MCF 10A (cell line): ENCODE data around the gene SNRNP70. TPM values are rescaled to one million over a fixed set of nuclear protein-coding genes. Genes with fewer than 3 reads are reported as not detected.
"Not testable (repeated sequence)": the region's sequence is repeated elsewhere in the genome, so short reads cannot be mapped to it uniquely, and the experiment has no call there.

Source experiments
- BruUV-seq: library from RNA; stranded (reverse); fragments of 400-500 nt; replicated peaks from 2 replicates; lab custom pipeline; 2021; lab: Mats Ljungman, UMichigan
- CTCF ChIA-PET: fragments of 300-600 bp; sonication (Branson Sonifier 250); formaldehyde crosslinking; extraction: SDS; loops from one replicate; lab custom pipeline; 2021; ENCODE audit warnings: antibody characterized with exemption, inconsistent platforms; lab: Yijun Ruan, JAX
- POLR2A ChIA-PET: fragments of 300-600, 350-650 bp; sonication (Branson Sonifier 250); formaldehyde crosslinking; extraction: SDS; loops from one replicate; lab custom pipeline; 2020; ENCODE audit warnings: antibody characterized with exemption, inconsistent platforms; lab: Yijun Ruan, JAX
- DNase-seq: peaks from one replicate; pipeline ENCODE4 v3.0.0-alpha.2; 2018; ENCODE audit not compliant: unreplicated experiment
- H3K27ac Mint-ChIP-seq: one replicate; pipeline ENCODE4 v1.8.0; 2022; ENCODE audit warnings: mild to moderate bottlenecking, low read depth, mixed read lengths; ENCODE audit not compliant: unreplicated experiment
- H3K27me3 Mint-ChIP-seq: one replicate; pipeline ENCODE4 v1.8.0; 2022; ENCODE audit warnings: mixed read lengths; ENCODE audit not compliant: insufficient read depth, unreplicated experiment
- H3K36me3 Mint-ChIP-seq: one replicate; pipeline ENCODE4 v1.8.0; 2022; ENCODE audit warnings: mild to moderate bottlenecking, moderate library complexity, mixed read lengths; ENCODE audit not compliant: insufficient read depth, unreplicated experiment
- H3K4me1 Mint-ChIP-seq: one replicate; pipeline ENCODE4 v1.8.0; 2022; ENCODE audit warnings: mixed read lengths; ENCODE audit not compliant: insufficient read depth, unreplicated experiment
- H3K4me3 Mint-ChIP-seq: one replicate; pipeline ENCODE4 v1.8.0; 2022; ENCODE audit warnings: mild to moderate bottlenecking, moderate library complexity, mixed read lengths; ENCODE audit not compliant: unreplicated experiment
- H3K9me3 Mint-ChIP-seq: one replicate; pipeline ENCODE4 v1.8.0; 2022; ENCODE audit warnings: mixed read lengths; ENCODE audit not compliant: unreplicated experiment
- intact Hi-C: fragments of 100-400 bp; cut with micrococcal nuclease; formaldehyde crosslinking; loops from 2 replicates; pipeline ENCODE4 v1.14.1; 2022
- total RNA-seq: library from RNA; stranded (reverse); gene quantifications from 2 replicates; pipeline ENCODE4 v1.2.3, GENCODE V29; 2022
- TF ChIP-seq, protein P1 (sequence below): fragments of 200-600 bp; IDR thresholded peaks from one replicate; pipeline ENCODE4 v1.8.0; 2022; ENCODE audit warnings: antibody characterized with exemption, mild to moderate bottlenecking; ENCODE audit not compliant: unreplicated experiment

SNRNP70 gene
- total RNA-seq, 1 experiment from 2014 or later = 199 TPM

DNA sequence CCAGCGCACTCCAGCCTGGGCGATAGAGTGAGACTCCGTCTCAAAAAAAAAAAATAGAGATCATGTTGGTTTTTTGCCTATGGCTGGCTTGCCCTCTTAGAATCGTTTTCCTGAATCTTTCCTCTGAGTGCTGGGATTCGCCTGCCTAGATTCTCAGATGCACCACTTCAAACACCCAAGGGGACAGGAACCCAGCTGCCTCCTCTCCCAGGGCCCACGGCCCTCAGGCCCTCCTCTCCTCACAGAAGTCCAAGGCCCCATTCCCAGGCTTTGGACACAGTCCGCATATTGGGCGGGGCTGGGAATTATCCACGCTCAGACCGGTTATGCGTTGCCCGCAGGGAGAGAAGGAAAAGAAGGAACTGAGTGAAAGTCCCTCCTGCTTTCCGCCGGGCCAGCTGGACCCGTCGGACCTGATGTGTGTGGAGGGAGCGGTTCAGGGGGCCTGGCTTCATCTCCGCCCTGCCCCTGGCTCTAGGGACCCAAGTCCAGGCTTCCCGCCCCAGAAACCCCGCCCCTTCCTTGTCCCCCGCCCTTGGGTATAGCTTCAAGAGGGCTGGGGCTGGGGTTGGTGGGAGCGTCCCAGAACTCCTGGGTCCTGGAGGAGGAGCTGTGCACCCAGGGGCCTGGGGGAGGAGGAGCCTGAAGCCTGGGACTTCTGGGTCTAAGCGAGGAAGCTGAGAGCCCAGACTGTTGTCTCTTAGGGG lies 39.9 kb downstream of the SNRNP70 start:
- ChIA-PET CTCF (interaction anchor here (0.6 to 1.0 kb wide), 3 partner anchors 28 to 100 kb away, joined by 3 to 5 read pairs (median 4); no protein-coding TSS in a partner anchor), POLR2A (no interaction called here)
- H3K4me1 Mint-ChIP-seq = peaks cover 18% of the 10 kb centered on the region
- H3K27me3 Mint-ChIP-seq = no peaks in the 10 kb centered on the region
- no peak overlapping the region for H3K27ac Mint-ChIP-seq
- DNase-seq = no peak
- no peak overlapping the region for H3K4me3 Mint-ChIP-seq
- H3K9me3 Mint-ChIP-seq = no peaks in the 10 kb centered on the region
- intact Hi-C loops = no loop called here
- TF ChIP-seq, protein P1, sequence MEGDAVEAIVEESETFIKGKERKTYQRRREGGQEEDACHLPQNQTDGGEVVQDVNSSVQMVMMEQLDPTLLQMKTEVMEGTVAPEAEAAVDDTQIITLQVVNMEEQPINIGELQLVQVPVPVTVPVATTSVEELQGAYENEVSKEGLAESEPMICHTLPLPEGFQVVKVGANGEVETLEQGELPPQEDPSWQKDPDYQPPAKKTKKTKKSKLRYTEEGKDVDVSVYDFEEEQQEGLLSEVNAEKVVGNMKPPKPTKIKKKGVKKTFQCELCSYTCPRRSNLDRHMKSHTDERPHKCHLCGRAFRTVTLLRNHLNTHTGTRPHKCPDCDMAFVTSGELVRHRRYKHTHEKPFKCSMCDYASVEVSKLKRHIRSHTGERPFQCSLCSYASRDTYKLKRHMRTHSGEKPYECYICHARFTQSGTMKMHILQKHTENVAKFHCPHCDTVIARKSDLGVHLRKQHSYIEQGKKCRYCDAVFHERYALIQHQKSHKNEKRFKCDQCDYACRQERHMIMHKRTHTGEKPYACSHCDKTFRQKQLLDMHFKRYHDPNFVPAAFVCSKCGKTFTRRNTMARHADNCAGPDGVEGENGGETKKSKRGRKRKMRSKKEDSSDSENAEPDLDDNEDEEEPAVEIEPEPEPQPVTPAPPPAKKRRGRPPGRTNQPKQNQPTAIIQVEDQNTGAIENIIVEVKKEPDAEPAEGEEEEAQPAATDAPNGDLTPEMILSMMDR = no peak
- BruUV-seq = no TSS peak
- peaks cover 12% of the 10 kb centered on the region for H3K36me3 Mint-ChIP-seq

DNA sequence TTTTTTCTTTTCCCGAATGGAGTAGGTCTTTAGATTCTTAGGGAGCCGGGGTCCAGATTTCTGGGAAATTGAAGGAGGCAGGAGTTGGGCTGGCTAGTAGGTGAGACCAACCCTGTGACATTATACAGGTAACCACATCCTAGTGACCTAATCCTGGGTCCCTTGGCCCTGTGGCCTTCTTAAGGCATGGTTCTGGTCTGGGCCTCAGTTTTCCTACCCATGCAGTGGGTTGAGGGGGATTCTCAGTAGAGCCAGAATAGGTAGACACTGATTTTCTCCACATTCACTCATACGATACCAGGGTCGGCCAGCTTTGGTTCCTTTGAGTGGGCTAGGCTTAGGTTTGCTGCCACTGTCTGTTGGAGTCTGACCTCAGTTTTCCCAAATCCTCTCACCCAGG lies 41.3 kb downstream of the SNRNP70 start:
- no peak overlapping the region for H3K27ac Mint-ChIP-seq
- no peak for DNase-seq
- H3K27me3 Mint-ChIP-seq = no peaks in the 10 kb centered on the region
- intact Hi-C loops = no loop called here
- ChIA-PET CTCF (interaction anchor here (0.6 to 2.9 kb wide), 3 partner anchors 13 to 29 kb away, joined by 3 to 11 read pairs (median 5); partner anchors contain the start of gene LIN7B), POLR2A (interaction anchor here (1.4 kb wide), 1 partner anchor 15 kb away, joined by 4 read pairs; no protein-coding TSS in a partner anchor)
- TF ChIP-seq, protein P1 = no peak
- peaks cover 11% of the 10 kb centered on the region for H3K36me3 Mint-ChIP-seq
- H3K9me3 Mint-ChIP-seq = no peaks in the 10 kb centered on the region
- no TSS peak for BruUV-seq
- peaks cover 10% of the 10 kb centered on the region for H3K4me1 Mint-ChIP-seq
- no peak overlapping the region for H3K4me3 Mint-ChIP-seq

DNA sequence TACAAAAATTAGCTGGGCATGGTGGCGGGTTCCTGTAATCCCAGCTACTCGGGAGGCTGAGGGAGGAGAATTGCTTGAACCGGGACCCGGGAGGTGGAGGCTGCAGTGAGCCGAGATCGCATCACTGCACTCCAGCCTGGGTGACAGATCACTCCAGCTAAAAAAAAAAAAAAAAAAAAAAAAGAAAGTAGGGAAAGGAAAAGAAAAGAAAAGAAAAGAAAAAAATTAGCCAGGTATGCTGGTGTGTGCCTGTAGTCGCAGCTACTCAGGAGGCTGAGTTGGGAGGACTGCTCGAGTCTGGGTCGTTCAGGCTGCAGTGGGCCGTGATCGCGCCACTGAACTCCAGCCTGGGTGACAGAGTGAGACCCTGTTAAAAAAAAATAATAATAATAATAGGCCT lies 42.0 kb downstream of the SNRNP70 start:
- POLR2A ChIA-PET = interaction anchor here (0.9 to 2.2 kb wide), 7 partner anchors 7 to 360 kb away, joined by 3 to 19 read pairs (median 5); partner anchors contain the start of genes GYS1, LIN7B, RPL13A and RUVBL2
- BruUV-seq, intact Hi-C loops, DNase-seq, H3K27ac Mint-ChIP-seq, H3K4me3 Mint-ChIP-seq, H3K9me3 Mint-ChIP-seq, H3K27me3 Mint-ChIP-seq, H3K36me3 Mint-ChIP-seq, H3K4me1 Mint-ChIP-seq: not testable (repeated sequence)
- CTCF ChIA-PET = interaction anchor here (0.6 to 2.9 kb wide), 4 partner anchors 13 to 30 kb away, joined by 3 to 11 read pairs (median 4); partner anchors contain the start of gene LIN7B

DNA sequence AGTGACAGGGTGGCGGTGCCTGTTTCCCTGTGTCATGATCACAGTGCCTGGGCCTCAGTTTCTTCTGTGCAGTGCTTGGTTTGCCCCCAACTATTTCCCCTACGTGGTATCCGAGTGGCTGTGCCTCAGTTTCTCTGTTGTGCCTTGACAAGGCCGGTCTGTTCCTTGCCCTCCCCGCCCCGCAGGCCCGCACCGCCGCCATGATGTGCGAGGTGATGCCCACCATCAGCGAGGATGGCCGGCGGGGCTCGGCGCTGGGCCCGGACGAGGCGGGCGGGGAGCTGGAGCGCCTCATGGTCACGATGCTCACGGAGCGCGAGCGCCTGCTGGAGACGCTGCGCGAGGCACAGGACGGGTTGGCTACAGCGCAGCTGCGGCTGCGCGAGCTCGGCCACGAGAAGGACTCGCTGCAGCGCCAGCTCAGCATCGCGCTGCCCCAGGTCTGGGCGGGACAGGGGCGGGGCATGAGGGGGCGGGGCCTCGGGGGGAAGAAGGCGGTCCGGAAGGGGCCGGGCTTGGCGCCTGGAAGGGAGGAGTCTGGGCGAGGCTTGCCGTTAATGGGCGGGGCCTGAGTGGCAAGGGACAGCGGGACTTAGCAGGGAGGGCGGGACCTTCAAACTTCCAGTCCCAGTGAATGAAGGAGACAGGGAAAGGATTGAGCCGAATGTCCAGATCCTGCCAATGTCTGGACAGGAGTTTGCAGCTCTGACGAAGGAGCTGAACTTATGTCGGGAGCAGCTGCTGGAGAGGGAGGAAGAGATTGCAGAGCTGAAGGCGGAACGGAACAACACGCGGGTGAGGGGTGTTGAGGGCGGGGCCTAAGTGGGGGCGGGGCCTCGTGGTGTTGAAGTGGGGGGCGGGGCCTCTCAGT lies 42.7 kb downstream of the SNRNP70 start:
- POLR2A ChIA-PET = interaction anchor here (0.9 to 2.8 kb wide), 9 partner anchors 8 to 360 kb away, joined by 3 to 19 read pairs (median 7); partner anchors contain the start of genes GYS1, LIN7B, RPL13A and RUVBL2
- peaks cover 12% of the 10 kb centered on the region for H3K36me3 Mint-ChIP-seq
- no peaks in the 10 kb centered on the region for H3K27me3 Mint-ChIP-seq
- H3K4me1 Mint-ChIP-seq = peaks cover 10% of the 10 kb centered on the region
- CTCF ChIA-PET = interaction anchor here (0.8 to 2.9 kb wide), 3 partner anchors 14 to 121 kb away, joined by 3 to 11 read pairs (median 5); partner anchors contain the start of gene LIN7B
- no peaks in the 10 kb centered on the region for H3K9me3 Mint-ChIP-seq
- intact Hi-C loops = no loop called here
- H3K4me3 Mint-ChIP-seq = peak overlapping the region; percentile 70
- TF ChIP-seq, protein P1 = no peak
- peak; percentile 99 for DNase-seq
- H3K27ac Mint-ChIP-seq = peak overlapping the region; percentile 25
- no TSS peak for BruUV-seq
